MCF 10A (cell line): ENCODE results near the gene TAF11L13. TPM values are rescaled to one million over a fixed set of nuclear protein-coding genes. Genes with fewer than 3 reads are reported as not detected.
A peak's percentile ranks its signal among the peaks of the same experiment; 100 is the strongest.
"Not testable (repeated sequence)": the region's sequence is repeated elsewhere in the genome, so short reads cannot be mapped to it uniquely, and the experiment has no call there.

Experiments used
- BruUV-seq: library from RNA; stranded (reverse); fragments of 400-500 nt; replicated peaks from 2 replicates; lab custom pipeline; 2021; lab: Mats Ljungman, UMichigan
- CTCF ChIA-PET: fragments of 300-600 bp; sonication (Branson Sonifier 250); formaldehyde crosslinking; extraction: SDS; loops from one replicate; lab custom pipeline; 2021; ENCODE audit warnings: antibody characterized with exemption, inconsistent platforms; lab: Yijun Ruan, JAX
- POLR2A ChIA-PET: fragments of 300-600, 350-650 bp; sonication (Branson Sonifier 250); formaldehyde crosslinking; extraction: SDS; loops from one replicate; lab custom pipeline; 2020; ENCODE audit warnings: antibody characterized with exemption, inconsistent platforms; lab: Yijun Ruan, JAX
- DNase-seq: peaks from one replicate; pipeline ENCODE4 v3.0.0-alpha.2; 2018; ENCODE audit not compliant: unreplicated experiment
- H3K27ac Mint-ChIP-seq: one replicate; pipeline ENCODE4 v1.8.0; 2022; ENCODE audit warnings: mild to moderate bottlenecking, low read depth, mixed read lengths; ENCODE audit not compliant: unreplicated experiment
- H3K27me3 Mint-ChIP-seq: one replicate; pipeline ENCODE4 v1.8.0; 2022; ENCODE audit warnings: mixed read lengths; ENCODE audit not compliant: insufficient read depth, unreplicated experiment
- H3K36me3 Mint-ChIP-seq: one replicate; pipeline ENCODE4 v1.8.0; 2022; ENCODE audit warnings: mild to moderate bottlenecking, moderate library complexity, mixed read lengths; ENCODE audit not compliant: insufficient read depth, unreplicated experiment
- H3K4me1 Mint-ChIP-seq: one replicate; pipeline ENCODE4 v1.8.0; 2022; ENCODE audit warnings: mixed read lengths; ENCODE audit not compliant: insufficient read depth, unreplicated experiment
- H3K4me3 Mint-ChIP-seq: one replicate; pipeline ENCODE4 v1.8.0; 2022; ENCODE audit warnings: mild to moderate bottlenecking, moderate library complexity, mixed read lengths; ENCODE audit not compliant: unreplicated experiment
- H3K9me3 Mint-ChIP-seq: one replicate; pipeline ENCODE4 v1.8.0; 2022; ENCODE audit warnings: mixed read lengths; ENCODE audit not compliant: unreplicated experiment
- CTCF ChIP-seq: fragments of 200-600 bp; IDR thresholded peaks from one replicate; pipeline ENCODE4 v1.8.0; 2022; ENCODE audit warnings: antibody characterized with exemption, mild to moderate bottlenecking; ENCODE audit not compliant: unreplicated experiment
- intact Hi-C: fragments of 100-400 bp; cut with micrococcal nuclease; formaldehyde crosslinking; loops from 2 replicates; pipeline ENCODE4 v1.14.1; 2022
- total RNA-seq: library from RNA; stranded (reverse); gene quantifications from 2 replicates; pipeline ENCODE4 v1.2.3, GENCODE V29; 2022

Gene TAF11L13
- total RNA-seq, 1 experiment from 2014 or later, result not detected

GRCh38 chr5:17610092-17610491 lies 21.8 kb upstream of the TAF11L13 start, which contains the start of gene TAF11L12:
Gene TAF11L12, plus strand, starts transcription at chr5:17610392.
- intact Hi-C loops, H3K27me3 Mint-ChIP-seq, H3K27ac Mint-ChIP-seq, H3K4me1 Mint-ChIP-seq, DNase-seq, H3K4me3 Mint-ChIP-seq, BruUV-seq, POLR2A ChIA-PET, H3K36me3 Mint-ChIP-seq, H3K9me3 Mint-ChIP-seq: not testable (repeated sequence)
- CTCF ChIA-PET, result interaction anchor here (0.6 kb wide), 2 partner anchors 192 to 358 kb away, joined by 3 read pairs; no protein-coding TSS in a partner anchor

DNA sequence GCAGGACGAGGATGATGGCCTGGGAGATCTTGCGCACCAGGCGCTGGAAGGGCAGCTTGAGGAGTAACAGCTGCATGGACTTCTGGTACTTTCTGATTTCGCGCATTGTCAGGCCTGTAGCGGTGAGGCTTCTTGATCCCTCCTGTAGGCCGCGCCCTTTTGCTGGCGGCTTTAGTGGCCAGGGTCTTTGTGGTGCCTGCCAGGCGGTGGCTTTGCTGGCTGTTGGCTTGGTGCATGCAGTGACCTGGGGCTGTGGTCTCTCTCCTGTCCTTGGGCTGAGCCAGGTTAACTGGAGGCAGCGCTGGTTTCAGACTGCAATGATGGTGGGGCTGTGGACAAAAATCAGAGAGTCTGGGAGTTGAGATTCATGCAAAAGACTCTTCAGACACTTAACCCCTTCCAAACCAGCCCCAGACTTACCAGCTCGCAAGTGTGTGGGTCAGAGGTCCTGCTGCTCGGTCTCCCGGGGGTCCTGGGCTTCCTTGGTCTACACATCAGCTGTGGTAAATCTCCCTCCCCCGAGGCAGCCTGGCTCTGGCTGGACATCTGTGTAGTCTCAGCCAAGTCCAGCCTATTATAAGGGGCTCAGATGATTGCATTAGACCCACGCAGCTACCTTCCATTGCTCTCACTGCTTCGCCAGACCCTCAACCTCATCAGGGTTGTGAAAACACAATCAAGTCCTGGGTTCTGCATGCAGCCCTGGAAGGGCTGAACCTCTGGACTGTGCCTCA lies 16.8 kb upstream of the TAF11L13 start:
- no peaks in the 10 kb centered on the region for H3K36me3 Mint-ChIP-seq
- POLR2A ChIA-PET, result no interaction called here
- no peaks in the 10 kb centered on the region for H3K27me3 Mint-ChIP-seq
- intact Hi-C loops, result no loop called here
- no peak for TF ChIP-seq CTCF
- H3K4me3 Mint-ChIP-seq, result no peak overlapping the region
- CTCF ChIA-PET, result no interaction called here
- BruUV-seq, result no TSS peak
- DNase-seq, result no peak
- H3K4me1 Mint-ChIP-seq, result peaks cover 9% of the 10 kb centered on the region
- no peaks in the 10 kb centered on the region for H3K9me3 Mint-ChIP-seq
- H3K27ac Mint-ChIP-seq, result no peak overlapping the region

DNA sequence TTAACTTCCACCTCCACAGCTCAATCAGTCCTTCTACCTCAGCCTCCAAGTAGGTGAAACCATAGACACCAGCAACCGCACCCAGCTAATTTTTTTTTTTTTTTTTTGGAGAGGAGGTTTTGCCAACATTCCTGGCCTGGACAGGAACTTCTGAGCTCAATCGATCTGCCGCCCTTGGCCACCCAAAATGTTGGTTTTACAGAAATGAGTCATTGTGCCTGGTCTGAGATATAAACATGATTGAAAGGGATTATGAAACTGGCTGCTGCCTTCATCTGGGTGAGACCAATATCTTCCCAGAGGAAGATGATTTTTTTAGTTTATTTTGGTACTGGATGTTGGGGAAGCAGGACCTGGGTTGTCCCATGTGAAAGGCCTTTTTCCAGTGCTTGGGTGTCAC lies 12.5 kb upstream of the TAF11L13 start:
- ChIA-PET CTCF (no interaction called here), POLR2A (no interaction called here)
- peaks cover 9% of the 10 kb centered on the region for H3K4me1 Mint-ChIP-seq
- H3K4me3 Mint-ChIP-seq, result no peak overlapping the region
- H3K27me3 Mint-ChIP-seq, result no peaks in the 10 kb centered on the region
- intact Hi-C loops, result no loop called here
- H3K36me3 Mint-ChIP-seq, result no peaks in the 10 kb centered on the region
- BruUV-seq, result no TSS peak
- no peak for TF ChIP-seq CTCF
- no peaks in the 10 kb centered on the region for H3K9me3 Mint-ChIP-seq
- H3K27ac Mint-ChIP-seq, result no peak overlapping the region
- peak; percentile 65 for DNase-seq

- no TSS peak for BruUV-seq
- TF ChIP-seq CTCF, result no peak
- ChIA-PET POLR2A (no interaction called here), CTCF (interaction anchor here (0.8 to 1.1 kb wide), 2 partner anchors 10 to 17 kb away, joined by 4 to 5 read pairs; no protein-coding TSS in a partner anchor)
- no peak overlapping the region for H3K4me3 Mint-ChIP-seq
- no peak for DNase-seq
- no peaks in the 10 kb centered on the region for H3K27me3 Mint-ChIP-seq
- peaks cover 9% of the 10 kb centered on the region for H3K4me1 Mint-ChIP-seq
- no peaks in the 10 kb centered on the region for H3K36me3 Mint-ChIP-seq
- H3K9me3 Mint-ChIP-seq, result no peaks in the 10 kb centered on the region
- no peak overlapping the region for H3K27ac Mint-ChIP-seq
- intact Hi-C loops, result no loop called here
Measured at GRCh38 chr5:17620627-17621026, 11.3 kb upstream of the TAF11L13 start.
